GM19238 (cell line): ENCODE data around the gene PTPN7.

ENCODE experiments used
- DNase-seq: peaks from one replicate; pipeline ENCODE4 v3.0.0; 2011; ENCODE audit warnings: low spot score; ENCODE audit not compliant: insufficient read length

Gene PTPN7

GRCh38 chr1:202107801-202108731, 52.3 kb downstream of the PTPN7 start:
- DNase-seq, result no peak

- DNase-seq, result no peak
These were observed 53.1 kb downstream of the PTPN7 start for GRCh38 chr1:202107321-202107761.

DNA sequence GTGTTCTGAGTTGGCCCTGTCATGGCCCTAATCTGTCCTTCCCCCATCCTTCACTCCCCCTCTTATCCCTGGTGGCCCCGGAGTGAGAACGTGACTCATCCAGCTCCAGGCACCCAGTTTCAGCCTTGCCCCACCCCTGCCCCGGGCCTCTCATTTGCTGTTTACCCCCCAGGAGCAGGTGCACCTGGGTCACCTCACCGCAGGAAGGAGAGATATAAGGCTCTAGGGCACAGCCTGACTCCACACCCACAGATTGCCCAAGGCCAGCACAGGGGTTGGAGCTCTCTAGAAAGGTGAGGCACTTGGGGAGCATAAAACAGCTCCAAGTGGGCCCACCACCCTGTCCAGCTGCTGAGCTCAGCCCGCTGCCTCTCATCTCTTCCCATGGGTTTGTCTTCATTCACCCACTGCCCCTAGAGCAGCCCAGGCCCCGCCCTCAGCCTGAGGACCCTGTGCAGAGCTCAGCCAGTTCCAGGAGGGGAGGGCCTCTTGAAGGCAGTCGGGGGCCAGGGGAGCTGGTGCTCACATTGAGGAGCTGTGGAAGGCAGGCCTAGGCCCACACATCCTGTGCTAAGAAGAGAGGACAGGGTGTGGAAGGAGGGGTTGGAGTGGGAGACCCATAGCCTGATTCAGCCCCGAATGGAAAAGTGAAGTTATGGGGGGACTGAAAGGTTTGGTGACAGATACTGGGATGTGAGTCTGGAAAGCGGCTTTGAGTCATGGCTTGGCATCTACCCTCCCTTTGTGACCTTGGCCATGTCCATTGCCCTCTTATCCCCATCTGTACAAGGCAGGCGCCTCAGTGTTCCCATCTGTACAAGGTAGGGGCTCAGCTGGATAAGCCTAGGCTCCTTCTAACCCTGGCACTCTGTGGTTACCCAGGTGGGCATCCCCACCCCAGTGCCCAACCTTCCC, 53.8 kb downstream of the PTPN7 start:
- DNase-seq, result no peak

GRCh38 chr1:202105571-202106339, 54.6 kb downstream of the PTPN7 start:
- no peak for DNase-seq

DNA sequence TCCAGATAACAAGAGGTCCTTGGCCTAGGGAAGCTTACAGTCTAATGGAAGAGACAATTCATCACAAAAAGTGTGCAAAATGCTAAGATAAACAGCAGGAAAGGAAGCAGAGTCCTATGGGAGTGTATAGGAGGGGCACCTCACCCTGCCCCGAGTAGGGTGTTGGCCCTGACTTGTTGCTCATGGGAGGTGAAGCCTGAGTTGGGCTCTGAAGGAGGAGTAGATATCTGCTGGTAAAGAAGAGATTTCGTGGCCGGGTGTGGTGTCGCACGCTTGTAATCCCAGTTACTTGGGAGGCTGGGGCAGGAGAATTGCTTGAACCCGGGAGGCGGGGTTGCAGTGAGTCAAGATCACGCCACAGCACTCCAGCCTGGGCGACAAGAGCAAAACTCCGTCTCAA, 56.3 kb downstream of the PTPN7 start:
- no peak for DNase-seq

GRCh38 chr1:202101184-202101583, 59.2 kb downstream of the PTPN7 start:
- no peak for DNase-seq
